AG04449 (cell line): ENCODE data around the gene HS6ST1.
A peak's percentile ranks its signal among the peaks of the same experiment; 100 is the strongest.

Experiments
- CTCF ChIA-PET: fragments of 350-600 bp; formaldehyde crosslinking; extraction: SDS; loops from one replicate; lab custom pipeline; 2021; ENCODE audit warnings: antibody characterized with exemption; lab: Yijun Ruan, JAX
- POLR2A ChIA-PET: fragments of 400-600, 350-600 bp; formaldehyde crosslinking; extraction: SDS; loops from one replicate; lab custom pipeline; 2020; ENCODE audit warnings: antibody characterized with exemption, inconsistent platforms; lab: Yijun Ruan, JAX
- DNase-seq: peaks from one replicate; pipeline ENCODE4 v3.0.0-alpha.2; 2010; ENCODE audit warnings: low read depth, low spot score
- H3K4me3 ChIP-seq: 2 replicates; pipeline ENCODE4 v1.5.1; 2011; ENCODE audit warnings: low read depth, mild to moderate bottlenecking, control low read depth, low read length
- TF ChIP-seq, protein P1 (sequence below): IDR thresholded peaks from one replicate; pipeline ENCODE4 v1.5.1; 2011; ENCODE audit warnings: mild to moderate bottlenecking, moderate library complexity, low read length, control low read depth, inconsistent platforms; ENCODE audit not compliant: insufficient read depth; ENCODE audit errors: missing control alignments

Gene HS6ST1

DNA sequence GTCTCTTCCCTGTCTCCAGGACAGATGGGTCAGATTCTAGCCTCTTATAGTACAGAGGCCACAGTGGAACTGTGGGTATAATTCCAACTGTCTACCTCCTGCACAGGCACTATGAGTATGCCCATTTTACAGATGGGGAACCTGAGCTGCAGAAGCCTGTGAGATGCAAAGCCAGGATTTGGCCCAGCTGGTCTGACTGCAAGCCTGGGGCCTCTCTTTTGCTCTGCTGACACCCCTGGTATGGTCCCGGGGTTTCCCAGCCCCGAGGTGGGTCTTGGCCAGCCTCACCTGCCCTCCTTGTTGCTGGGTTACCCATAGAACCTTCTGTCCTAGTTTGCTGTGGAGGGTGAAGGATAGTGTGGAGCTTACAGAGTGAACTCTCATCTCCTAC, 9.8 kb downstream of the HS6ST1 start:
- no peak for DNase-seq
- CTCF ChIA-PET, result interaction anchor here (0.7 to 1.4 kb wide), 3 partner anchors 8 to 67 kb away, joined by 3 to 6 read pairs (median 4); no protein-coding TSS in a partner anchor
- POLR2A ChIA-PET, result interaction anchor here (0.7 kb wide), 1 partner anchor 24 kb away, joined by 3 read pairs; no protein-coding TSS in a partner anchor

DNA sequence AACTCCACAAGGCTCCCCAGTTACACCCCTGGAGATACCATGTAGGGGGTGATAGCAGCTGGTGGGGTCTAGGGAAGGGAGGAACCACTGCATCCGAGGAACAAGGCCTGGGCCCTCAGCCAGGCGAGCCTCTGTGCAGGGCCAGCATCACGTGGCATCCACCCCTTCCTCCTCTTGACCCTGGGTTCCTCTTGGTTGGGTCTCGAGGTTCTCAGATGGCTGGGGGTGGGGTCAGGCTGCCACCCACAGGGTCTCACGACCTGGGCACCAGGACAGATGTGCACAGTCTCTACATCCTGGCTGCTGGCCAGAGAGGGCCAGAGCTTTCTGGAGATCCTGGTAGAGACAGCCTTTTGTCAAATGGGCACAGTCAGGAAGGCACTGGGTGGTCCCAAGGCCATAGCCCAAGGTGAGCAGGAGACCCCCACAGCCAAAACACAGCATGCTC, 10.4 kb downstream of the HS6ST1 start:
- TF ChIP-seq, protein P1, sequence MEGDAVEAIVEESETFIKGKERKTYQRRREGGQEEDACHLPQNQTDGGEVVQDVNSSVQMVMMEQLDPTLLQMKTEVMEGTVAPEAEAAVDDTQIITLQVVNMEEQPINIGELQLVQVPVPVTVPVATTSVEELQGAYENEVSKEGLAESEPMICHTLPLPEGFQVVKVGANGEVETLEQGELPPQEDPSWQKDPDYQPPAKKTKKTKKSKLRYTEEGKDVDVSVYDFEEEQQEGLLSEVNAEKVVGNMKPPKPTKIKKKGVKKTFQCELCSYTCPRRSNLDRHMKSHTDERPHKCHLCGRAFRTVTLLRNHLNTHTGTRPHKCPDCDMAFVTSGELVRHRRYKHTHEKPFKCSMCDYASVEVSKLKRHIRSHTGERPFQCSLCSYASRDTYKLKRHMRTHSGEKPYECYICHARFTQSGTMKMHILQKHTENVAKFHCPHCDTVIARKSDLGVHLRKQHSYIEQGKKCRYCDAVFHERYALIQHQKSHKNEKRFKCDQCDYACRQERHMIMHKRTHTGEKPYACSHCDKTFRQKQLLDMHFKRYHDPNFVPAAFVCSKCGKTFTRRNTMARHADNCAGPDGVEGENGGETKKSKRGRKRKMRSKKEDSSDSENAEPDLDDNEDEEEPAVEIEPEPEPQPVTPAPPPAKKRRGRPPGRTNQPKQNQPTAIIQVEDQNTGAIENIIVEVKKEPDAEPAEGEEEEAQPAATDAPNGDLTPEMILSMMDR, result no peak
- CTCF ChIA-PET, result interaction anchor here (0.8 to 3.0 kb wide), 3 partner anchors 8 to 13 kb away, joined by 4 to 18 read pairs (median 6); no protein-coding TSS in a partner anchor
- no peak overlapping the region for H3K4me3 ChIP-seq
- no peak for DNase-seq
- POLR2A ChIA-PET, result interaction anchor here (0.7 kb wide), 1 partner anchor 24 kb away, joined by 3 read pairs; no protein-coding TSS in a partner anchor

More for the DNA sequence above, 9.8 kb downstream of the HS6ST1 start:
- TF ChIP-seq, protein P1, result no peak
- H3K4me3 ChIP-seq, result no peak overlapping the region

DNA sequence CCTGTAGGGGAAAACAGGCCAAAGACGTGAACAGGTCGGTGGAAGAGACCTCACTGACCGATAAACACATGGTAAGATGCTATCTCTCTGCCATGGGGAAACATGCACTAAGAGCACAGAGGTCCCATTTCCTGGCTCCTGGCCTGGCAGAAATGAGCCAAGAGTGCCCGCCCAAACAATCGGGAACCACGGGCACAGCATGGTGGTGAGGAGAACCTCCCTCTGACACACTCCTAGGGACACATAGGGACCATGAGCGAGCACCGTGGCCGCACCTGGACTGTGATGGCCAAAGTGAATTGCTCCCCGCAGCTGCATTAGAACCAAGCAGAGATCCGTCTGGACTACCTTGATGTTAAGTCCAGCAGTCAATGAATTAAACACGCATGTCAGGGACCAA, 11.1 kb downstream of the HS6ST1 start:
- ChIA-PET CTCF (interaction anchor here (1.7 to 3.0 kb wide), 2 partner anchors 9 to 14 kb away, joined by 5 to 18 read pairs; no protein-coding TSS in a partner anchor), POLR2A (no interaction called here)
- DNase-seq, result no peak
- no peak overlapping the region for H3K4me3 ChIP-seq
- TF ChIP-seq, protein P1, result no peak

DNA sequence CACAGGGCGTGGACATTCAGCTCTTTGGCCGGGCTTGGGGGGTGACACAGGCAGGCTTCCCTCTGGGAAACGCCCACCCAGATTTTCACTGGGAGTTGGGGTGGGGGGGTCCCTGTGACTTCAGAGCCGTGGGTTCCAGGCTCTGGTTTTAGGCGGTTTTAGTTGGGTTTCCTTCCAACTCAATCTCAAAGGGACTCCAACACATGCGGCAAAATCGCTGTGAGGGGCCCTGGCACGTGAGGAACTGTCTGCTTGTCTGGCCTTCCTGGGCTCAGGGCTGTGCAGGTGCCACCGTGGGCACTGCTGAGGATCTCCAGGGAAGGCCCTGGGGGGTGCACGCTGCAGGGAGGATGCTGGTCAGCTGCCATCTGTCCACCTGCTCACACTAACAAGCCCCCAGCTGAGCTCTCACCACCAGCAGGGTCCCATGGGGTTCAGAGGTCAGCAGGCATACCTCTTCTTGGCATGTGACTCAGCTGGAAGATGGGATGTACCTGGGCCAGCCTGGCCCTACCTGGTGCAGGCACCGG, 11.7 kb downstream of the HS6ST1 start:
- TF ChIP-seq, protein P1, result no peak
- no peak overlapping the region for H3K4me3 ChIP-seq
- no peak for DNase-seq
- CTCF ChIA-PET, result interaction anchor here (0.6 to 3.0 kb wide), 10 partner anchors 10 to 243 kb away, joined by 3 to 18 read pairs (median 4); no protein-coding TSS in a partner anchor
- POLR2A ChIA-PET, result interaction anchor here (1.5 kb wide), 1 partner anchor 9 kb away, joined by 3 read pairs; no protein-coding TSS in a partner anchor

DNA sequence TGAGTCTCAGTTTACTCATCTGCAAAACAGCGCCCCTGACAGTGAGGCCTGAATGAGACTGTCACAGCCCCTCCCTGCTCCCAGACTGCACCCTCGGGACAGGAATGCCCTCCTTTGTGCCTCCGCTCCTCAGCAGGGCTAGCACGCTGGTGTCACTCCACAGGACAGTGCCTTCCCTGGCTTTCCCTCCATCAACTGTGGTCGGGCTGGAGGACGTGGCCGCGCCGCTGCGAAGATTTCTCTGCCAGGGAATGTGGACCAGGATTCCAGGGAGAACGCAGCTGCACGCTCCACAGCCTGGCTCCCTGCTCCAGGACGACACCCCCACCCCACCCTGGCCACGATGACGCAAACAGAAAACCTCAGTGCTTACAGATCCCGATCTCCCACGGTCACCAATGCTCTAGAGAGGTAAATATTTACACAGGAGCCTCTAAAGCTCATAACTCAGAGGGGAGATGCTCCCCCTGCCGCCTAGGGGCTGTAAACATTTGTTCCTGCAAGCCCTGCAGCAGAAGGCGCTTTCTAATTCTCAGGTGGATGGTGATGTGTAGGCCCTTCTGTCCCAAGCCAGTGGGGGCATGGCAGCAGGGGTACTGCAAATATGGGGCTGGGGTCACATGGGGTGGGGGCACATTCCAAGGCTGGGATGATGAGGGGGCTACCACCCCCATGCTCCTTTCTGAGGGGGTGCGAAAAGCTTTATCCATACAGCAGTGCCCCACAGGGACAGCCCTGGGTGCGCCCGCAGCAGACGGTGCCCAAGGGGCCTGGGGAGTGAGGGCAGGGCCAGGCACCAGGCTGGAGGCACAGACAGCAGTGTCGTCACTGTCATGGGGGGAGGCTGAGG, 12.4 kb downstream of the HS6ST1 start:
- DNase-seq, result peak; percentile 92
- TF ChIP-seq, protein P1, result peak; percentile 57
- POLR2A ChIA-PET, result interaction anchor here (1.5 kb wide), 1 partner anchor 10 kb away, joined by 3 read pairs; no protein-coding TSS in a partner anchor
- CTCF ChIA-PET, result interaction anchor here (0.6 to 3.0 kb wide), 12 partner anchors 9 to 243 kb away, joined by 3 to 18 read pairs (median 5); no protein-coding TSS in a partner anchor
- peak overlapping the region; percentile 9; the same call in 1 of the 2 replicates for H3K4me3 ChIP-seq
